Uterus (tissue), 2 donors: ENCODE results near the gene DDN.

Experiments
- POLR2A ChIP-seq, 2 donors: fragments of 450-650 bp; IDR thresholded peaks; one replicate each; pipeline ENCODE4 v1.6.1; 2016; ENCODE audit warnings: antibody characterized with exemption in 2 of 2, mild to moderate bottlenecking in 1 of 2, moderate library complexity in 1 of 2
- TF ChIP-seq, protein P1 (sequence below), 4 experiments: fragments of 200-600 bp in 2 of 4; fragments of 450-650 bp in 2 of 4; sonication (generic) in 2 of 4; IDR thresholded peaks; one replicate each; pipeline ENCODE4 v1.5.1; 2016 to 2019; ENCODE audit warnings: antibody characterized with exemption in 4 of 4, mild to moderate bottlenecking in 2 of 4, moderate library complexity in 1 of 4

DNA sequence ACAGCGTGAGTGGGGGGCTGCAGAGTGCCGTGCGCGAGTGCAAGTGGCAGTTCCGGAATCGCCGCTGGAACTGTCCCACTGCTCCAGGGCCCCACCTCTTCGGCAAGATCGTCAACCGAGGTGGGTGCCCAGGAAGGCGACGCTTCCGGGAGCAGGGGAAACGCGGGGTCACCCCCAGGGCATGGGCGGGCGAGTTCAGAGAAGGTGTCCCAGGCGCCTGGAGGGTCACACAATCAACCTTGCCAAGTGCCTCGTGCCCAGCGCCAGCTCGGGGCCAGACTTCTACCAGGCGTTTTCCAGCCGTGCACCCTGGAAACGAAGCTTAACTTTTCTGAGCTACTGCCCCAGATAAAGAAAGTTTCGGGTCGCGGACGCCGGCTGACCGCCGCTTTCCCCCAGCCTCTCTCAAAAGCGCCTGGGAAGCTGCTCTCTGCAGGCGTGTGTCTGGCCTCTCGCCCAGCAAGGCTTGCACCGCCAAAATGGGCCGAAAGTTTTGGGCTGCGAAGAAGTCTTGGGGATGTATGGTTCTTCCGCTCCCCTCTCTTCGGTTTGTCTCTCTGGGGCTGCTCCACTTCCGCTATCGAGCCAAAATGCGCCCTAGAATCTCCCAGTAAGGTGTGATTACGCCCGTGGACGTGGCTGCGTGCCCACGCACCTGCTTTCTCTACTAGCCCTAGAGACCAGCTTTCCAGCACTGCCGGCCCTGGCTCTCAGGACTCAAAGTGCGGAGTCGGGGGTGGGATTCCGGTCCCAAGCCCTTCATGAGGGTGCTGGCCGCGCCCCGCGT, 19.4 kb downstream of the DDN start:
- TF ChIP-seq, protein P1, sequence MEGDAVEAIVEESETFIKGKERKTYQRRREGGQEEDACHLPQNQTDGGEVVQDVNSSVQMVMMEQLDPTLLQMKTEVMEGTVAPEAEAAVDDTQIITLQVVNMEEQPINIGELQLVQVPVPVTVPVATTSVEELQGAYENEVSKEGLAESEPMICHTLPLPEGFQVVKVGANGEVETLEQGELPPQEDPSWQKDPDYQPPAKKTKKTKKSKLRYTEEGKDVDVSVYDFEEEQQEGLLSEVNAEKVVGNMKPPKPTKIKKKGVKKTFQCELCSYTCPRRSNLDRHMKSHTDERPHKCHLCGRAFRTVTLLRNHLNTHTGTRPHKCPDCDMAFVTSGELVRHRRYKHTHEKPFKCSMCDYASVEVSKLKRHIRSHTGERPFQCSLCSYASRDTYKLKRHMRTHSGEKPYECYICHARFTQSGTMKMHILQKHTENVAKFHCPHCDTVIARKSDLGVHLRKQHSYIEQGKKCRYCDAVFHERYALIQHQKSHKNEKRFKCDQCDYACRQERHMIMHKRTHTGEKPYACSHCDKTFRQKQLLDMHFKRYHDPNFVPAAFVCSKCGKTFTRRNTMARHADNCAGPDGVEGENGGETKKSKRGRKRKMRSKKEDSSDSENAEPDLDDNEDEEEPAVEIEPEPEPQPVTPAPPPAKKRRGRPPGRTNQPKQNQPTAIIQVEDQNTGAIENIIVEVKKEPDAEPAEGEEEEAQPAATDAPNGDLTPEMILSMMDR (IDR thresholded peaks at IDR 0.05): no peak
- no peak for TF ChIP-seq POLR2A (IDR thresholded peaks at IDR 0.05)
